GM23338 (cell line): ENCODE data around the gene MRNIP.

Source experiments
- CTCF ChIP-seq, 2 experiments: fragments of 200-600 bp in 1 of 2; sonication (generic) in 1 of 2; conservative IDR thresholded peaks; 2 replicates each; pipeline versions ENCODE4 v1.5.1 to v1.6.1; 2016 to 2017; ENCODE audit warnings: antibody characterized with exemption in 2 of 2, low read depth in 2 of 2, mild to moderate bottlenecking in 2 of 2, moderate library complexity in 1 of 2
- EZH2phosphoT487 ChIP-seq: fragments of 200-600 bp; sonication (generic); IDR thresholded peaks from one replicate; pipeline ENCODE4 v1.8.1; 2018; ENCODE audit warnings: antibody characterized with exemption; ENCODE audit not compliant: unreplicated experiment
- POLR2AphosphoS5 ChIP-seq: IDR thresholded peaks from 2 replicates; pipeline ENCODE4 v1.6.1; 2016; ENCODE audit warnings: antibody characterized with exemption, low read depth

- no peak for TF ChIP-seq EZH2phosphoT487
- TF ChIP-seq CTCF (conservative IDR thresholded peaks at IDR 0.05; ENCODE audit: low read depth in 2 of 2) = no peak
- TF ChIP-seq POLR2AphosphoS5 = no peak
Observed at GRCh38 chr5:179815491-179816249, 42.9 kb downstream of the MRNIP start.
